ENCODE data around the gene SCGB1A1.
A peak's percentile ranks its signal among the peaks of the same experiment; 100 is the strongest.
"Not testable (repeated sequence)": the region's sequence is repeated elsewhere in the genome, so short reads cannot be mapped to it uniquely, and the experiment has no call there.

SCGB1A1 gene

GRCh38 chr11:62418733-62419132 lies at the start of gene SCGB1A1:
SCGB1A1 (plus strand) TSS chr11:62419033; CDS start chr11:62419096, 63 bp downstream.
- DNase-seq (ENCODE audit: low spot score): no peak

GRCh38 chr11:62370743-62371440 lies 47.9 kb upstream of the SCGB1A1 start:
- no peak for DNase-seq (ENCODE audit: low spot score)

- no peak for DNase-seq (ENCODE audit: low spot score)
Observed at GRCh38 chr11:62372871-62373270, 46.0 kb upstream of the SCGB1A1 start.

- no peak for DNase-seq (ENCODE audit: low spot score)
Observed at GRCh38 chr11:62373464-62374119, 45.2 kb upstream of the SCGB1A1 start.

GRCh38 chr11:62374801-62375200 lies 44.0 kb upstream of the SCGB1A1 start:
- no peak for DNase-seq (ENCODE audit: low spot score)

- peak; percentile 74 for DNase-seq (ENCODE audit: low spot score)
Observed at GRCh38 chr11:62378459-62379063, 40.3 kb upstream of the SCGB1A1 start.

GRCh38 chr11:62379586-62379985 lies 39.2 kb upstream of the SCGB1A1 start:
- not testable (repeated sequence) for DNase-seq (ENCODE audit: low spot score)

GRCh38 chr11:62380821-62381245 lies 38.0 kb upstream of the SCGB1A1 start:
- DNase-seq (ENCODE audit: low spot score): peak; percentile 82

- no peak for DNase-seq (ENCODE audit: low spot score)
Observed at GRCh38 chr11:62383822-62384221, 35.0 kb upstream of the SCGB1A1 start.

GRCh38 chr11:62386083-62386482 lies 32.8 kb upstream of the SCGB1A1 start:
- not testable (repeated sequence) for DNase-seq (ENCODE audit: low spot score)

- DNase-seq (ENCODE audit: low spot score): no peak
Observed at GRCh38 chr11:62387381-62387780, 31.5 kb upstream of the SCGB1A1 start.

- DNase-seq (ENCODE audit: low spot score): no peak
Observed at GRCh38 chr11:62388999-62389398, 29.8 kb upstream of the SCGB1A1 start.

GRCh38 chr11:62390237-62390636 lies 28.6 kb upstream of the SCGB1A1 start:
- no peak for DNase-seq (ENCODE audit: low spot score)

GRCh38 chr11:62390722-62391121 lies 28.1 kb upstream of the SCGB1A1 start:
- no peak for DNase-seq (ENCODE audit: low spot score)

GRCh38 chr11:62391642-62392425 lies 27.0 kb upstream of the SCGB1A1 start:
- no peak for DNase-seq (ENCODE audit: low spot score)

GRCh38 chr11:62392506-62392905 lies 26.3 kb upstream of the SCGB1A1 start:
- DNase-seq (ENCODE audit: low spot score): no peak

GRCh38 chr11:62393061-62393611 lies 25.7 kb upstream of the SCGB1A1 start:
- peak; percentile 65 for DNase-seq (ENCODE audit: low spot score)

- DNase-seq (ENCODE audit: low spot score): no peak
Observed at GRCh38 chr11:62393735-62394134, 25.1 kb upstream of the SCGB1A1 start.

GRCh38 chr11:62394825-62395538 lies 23.9 kb upstream of the SCGB1A1 start:
- peak; percentile 83 for DNase-seq (ENCODE audit: low spot score)

GRCh38 chr11:62395885-62396551 lies 22.8 kb upstream of the SCGB1A1 start:
- DNase-seq (ENCODE audit: low spot score): no peak
